CD4-positive, alpha-beta T cell treated with Interleukin-17A for 1 hour (primary cell): Measurements from ENCODE around the gene KLC1.

Experiments
- DNase-seq: peaks from one replicate; pipeline ENCODE4 v3.0.0-alpha.2; 2020

Gene KLC1

DNA sequence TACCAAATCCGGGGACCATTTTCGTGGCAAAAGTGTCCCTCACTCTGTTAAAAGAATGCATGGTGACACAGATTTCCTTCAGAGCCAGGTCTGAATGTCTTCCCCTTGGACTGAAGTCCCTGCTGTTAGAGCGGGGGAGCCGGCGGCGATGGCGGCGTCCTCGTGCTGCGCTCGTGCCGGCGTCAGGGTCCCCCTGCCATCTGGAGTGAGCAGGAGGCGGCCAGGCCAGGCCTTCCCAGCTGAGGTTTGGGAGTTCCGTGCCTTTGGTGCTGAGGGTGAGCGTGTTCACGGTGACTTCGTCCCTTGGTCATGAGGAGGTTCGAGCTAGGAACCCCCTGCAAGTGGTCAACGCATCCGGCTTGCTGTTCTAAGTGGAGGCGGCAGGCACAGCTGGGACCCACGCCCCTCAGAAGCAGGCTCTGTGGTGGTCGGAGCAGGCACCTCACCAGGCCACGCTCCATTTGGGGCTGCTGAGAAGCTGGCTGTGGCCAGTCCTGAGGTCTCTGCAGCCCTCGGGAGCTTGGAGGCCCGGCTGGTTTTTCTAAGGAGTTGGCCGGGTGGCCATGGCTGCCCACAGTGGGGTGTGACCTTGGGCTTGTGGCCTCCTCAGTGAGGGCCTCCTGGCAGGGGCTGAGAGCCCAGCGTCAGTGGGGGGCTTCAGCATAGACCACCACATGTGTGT lies 96.1 kb downstream of the KLC1 start:
- DNase-seq: no peak

GRCh38 chr14:103725739-103726395 lies 96.9 kb downstream of the KLC1 start:
- no peak for DNase-seq

DNA sequence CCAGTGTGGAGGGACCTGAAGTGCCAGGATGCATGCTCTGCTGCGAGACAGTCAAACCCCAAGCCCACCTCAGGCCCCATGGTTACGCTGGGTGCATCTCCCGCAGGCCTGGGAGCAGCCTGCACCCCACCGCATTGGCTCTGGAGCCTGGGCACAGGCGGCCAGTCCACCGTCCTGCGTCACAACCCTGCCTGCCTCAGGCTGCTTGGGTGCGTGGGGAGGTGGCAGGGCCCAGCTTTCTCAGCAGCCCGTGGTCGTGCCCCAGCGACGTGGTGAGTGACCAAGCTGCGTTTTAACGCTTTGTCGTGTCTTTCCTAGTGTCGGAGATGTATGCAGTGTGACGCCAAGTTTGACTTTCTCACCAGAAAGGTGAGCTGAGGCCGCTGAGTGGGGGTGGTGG lies 97.5 kb downstream of the KLC1 start:
- no peak for DNase-seq

DNA sequence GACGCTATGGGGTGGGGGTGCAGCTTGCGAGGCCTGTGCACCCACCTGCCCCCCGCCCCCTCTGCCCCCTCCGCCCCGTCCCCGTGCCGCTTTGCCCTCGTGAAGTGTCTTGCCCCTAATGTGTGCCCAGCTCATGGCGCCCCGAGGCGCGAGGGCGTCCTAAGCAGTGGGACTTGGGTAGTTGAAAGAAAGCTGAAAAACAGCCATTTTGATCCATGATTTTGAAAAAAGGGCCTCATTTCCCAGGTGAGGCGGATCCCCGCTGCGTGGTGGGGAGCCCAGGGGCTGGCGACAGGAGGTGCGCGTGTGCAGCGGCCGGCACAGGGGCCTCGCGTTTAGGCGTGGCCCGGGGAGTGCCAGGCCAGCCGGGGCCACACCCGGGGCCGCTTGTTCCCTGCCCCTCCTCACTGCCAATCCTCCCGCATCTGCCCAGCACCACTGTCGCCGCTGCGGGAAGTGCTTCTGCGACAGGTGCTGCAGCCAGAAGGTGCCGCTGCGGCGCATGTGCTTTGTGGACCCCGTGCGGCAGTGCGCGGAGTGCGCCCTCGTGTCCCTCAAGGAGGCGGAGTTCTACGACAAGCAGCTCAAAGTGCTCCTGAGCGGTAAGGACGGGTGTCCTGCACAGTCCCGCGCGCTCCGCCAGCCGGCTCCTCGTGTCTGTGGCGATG lies 98.4 kb downstream of the KLC1 start:
- no peak for DNase-seq

- no peak for DNase-seq
Measured at GRCh38 chr14:103728141-103728540, 99.1 kb downstream of the KLC1 start.

- DNase-seq: no peak
Measured at GRCh38 chr14:103728721-103729120, 99.7 kb downstream of the KLC1 start.

GRCh38 chr14:103729496-103730448 lies 100.8 kb downstream of the KLC1 start:
- DNase-seq: no peak

DNA sequence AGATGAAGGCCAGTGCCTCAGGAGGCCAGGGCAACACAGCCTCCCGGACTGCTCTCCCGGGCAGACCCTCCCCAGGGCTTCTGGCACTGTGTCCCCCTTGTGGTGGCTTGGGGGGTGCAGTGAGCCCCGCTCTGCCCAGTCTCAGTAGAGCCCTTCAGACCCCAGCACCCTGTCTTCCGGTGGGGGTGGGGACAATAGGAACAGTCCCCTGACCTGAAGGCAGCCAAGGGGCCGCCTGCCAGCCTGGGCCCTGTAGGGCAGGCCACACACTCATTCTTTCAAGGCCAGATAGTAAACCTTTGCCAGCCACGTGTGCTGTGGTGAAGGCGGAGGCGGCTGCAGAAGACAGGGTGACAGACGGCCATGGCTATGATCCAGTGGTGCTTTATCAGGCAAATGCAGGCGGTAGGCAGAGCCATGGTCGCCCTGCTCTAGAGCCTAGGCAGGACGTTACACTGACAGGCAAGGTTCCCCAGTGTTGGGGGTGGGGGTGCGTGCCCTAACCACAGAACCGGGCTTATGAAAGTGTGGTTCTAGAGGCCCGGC lies 101.6 kb downstream of the KLC1 start:
- no peak for DNase-seq

DNA sequence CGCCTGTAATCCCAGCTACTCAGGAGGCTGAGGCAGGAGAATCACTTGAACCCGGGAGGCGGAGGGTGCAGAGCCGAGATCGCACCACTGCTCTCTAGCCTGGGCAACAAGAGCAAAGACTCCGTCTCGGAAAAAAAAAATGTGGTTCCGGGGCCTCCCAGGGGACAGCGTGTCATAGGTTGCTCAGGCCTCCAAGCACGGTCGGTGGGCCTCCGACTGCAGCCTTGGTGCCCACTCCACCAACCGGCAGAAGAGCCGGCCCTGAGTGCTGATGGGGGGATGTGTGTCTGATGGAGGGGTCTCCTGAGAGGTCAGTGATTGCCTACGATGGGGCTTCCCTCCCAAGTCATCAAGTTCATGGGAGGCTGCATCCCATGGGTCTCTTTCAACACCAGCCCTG lies 102.5 kb downstream of the KLC1 start:
- DNase-seq: no peak

DNA sequence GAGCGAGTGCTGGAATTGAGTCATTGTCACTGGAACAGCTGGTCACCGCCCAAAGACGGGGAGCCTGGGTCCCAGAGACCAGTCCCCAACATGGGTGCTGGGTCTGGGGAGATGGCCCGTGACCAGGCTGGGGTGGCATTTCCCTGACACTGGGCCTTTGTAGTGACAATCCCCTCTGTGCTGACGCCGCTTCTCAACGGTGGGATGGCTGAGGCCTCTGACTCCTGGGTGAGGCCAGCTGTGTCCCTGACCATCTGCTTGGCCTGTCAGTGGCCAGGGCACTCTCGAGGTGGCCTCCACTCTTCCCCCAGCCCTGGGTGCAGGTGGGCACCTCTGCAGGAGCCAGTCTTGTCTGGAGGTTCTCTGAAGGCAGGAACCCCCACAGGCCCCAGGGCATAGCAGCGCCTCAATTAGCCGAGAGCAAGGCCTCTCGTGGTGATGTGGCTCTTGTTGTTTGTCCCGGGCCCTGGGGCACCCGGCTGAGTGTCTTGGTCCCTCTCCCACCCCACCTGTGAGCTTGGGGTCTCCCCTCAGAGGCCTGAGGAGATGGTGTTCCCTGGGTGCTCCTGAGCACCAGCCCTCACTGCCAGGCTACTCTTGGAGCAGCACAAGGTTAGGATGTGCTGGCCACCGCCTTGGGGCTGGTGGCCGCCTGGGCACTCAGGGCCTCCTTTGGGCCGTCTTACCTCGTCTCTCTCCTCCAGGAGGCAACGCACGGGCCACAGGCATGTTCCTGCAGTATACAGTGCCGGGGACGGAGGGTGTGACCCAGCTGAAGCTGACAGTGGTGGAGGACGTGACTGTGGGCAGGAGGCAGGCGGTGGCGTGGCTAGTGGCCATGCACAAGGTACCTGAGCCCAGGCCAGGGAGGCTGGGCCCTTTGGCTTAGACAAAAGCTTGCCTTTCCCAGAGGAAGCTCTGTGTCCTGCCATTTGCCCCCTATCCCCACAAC lies 103.2 kb downstream of the KLC1 start:
- no peak for DNase-seq

GRCh38 chr14:103732868-103733620 lies 104.0 kb downstream of the KLC1 start:
- no peak for DNase-seq

- no peak for DNase-seq
Measured at GRCh38 chr14:103733651-103734050, 104.6 kb downstream of the KLC1 start.

- no peak for DNase-seq
Measured at GRCh38 chr14:103734081-103734888, 105.3 kb downstream of the KLC1 start.

GRCh38 chr14:103735022-103735421 lies 106.0 kb downstream of the KLC1 start:
- no peak for DNase-seq

DNA sequence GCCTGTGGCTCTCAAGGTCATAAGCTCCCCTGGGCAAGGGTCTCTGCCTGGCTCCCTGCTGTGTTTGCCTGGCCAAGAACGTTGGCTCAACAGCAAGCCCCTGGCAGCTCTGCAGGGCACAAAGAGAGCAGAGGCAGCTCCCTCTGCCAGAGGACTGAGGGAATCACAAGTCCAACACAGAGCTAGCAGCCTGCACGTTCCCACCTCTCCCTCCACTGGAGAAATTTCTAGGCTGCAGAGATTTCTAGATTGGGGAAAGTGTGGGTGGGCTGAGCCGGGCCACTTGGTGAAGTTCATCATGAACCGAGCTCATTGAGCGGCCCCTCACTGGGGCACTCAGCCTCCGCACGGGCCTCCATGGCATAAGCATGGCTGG lies 106.4 kb downstream of the KLC1 start:
- no peak for DNase-seq

DNA sequence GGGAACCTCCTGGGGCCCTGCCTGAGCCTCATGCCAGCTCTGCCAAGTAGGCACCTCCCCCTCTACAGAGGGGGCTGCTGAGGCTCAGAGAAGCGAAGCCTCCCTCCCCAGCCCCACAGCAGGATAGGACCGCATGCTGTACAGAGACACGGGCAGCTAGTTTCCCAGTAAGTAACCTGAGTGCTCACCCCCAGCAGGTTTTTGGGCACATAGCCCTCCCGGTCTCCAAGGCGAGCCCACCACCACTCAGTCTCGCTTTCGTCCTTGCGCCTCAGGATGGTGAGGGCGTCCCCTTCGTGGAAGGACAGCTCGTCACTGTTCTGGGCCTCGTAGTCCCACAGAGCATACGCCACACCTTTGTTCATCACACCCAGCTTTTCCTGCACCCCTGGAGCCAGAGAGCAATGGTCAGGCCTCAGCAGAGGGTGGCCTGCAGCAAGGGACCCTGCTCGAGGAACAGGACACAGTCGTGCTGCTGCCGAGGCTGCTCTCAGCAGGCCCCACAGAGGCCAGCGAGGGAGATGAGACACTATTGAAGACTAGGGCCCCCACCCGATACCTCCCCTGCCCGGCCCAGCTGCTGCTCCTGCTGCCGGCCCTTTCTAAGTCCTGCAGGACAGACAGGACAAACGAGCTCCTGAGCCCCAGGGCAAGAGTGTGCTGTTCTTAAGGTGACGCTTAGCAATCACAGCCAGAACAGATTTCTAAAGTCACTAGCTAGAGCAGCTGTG lies 107.0 kb downstream of the KLC1 start:
- no peak for DNase-seq

DNA sequence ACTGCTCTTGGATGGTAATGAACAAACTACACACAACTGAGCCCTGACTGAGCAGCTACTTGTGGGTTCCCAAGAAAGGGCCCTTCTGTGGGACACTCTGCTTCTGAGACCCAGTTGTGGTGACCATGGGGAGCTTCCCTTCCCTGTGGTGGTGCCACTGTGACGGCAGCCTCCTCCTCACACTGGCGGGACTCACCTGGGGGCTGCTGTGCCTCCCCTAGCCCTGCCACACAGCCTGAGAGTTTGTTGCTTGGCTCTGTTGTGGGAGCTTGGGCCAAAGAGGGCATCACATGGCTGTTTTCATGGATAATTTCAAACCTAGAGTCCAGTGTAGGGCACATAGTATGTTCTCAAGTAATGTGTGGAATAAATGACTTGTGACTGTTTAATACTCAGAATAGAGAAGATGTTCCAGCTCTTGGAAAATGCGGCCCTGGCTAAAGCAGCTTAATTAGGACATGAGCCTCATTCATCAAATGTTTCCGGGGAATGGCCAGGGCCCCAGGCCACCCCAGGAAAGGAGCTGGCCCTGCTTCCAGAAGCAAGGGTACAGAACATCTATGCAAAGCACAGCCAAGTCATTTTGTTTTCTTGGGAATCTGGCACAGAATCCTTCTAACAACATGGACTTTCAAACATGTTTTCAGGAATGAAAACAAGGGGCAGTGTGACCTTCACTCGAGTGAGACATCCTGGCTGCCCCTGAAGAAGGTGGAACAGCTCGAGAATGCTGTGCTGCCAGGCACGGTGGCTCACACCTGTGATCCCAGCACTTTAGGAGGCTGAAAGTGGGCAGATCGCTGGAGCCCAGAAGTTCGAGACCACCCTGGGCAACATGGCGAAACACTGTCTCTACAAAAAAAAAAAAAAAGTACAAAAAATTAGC lies 107.8 kb downstream of the KLC1 start:
- DNase-seq: no peak

- DNase-seq: no peak
Measured at GRCh38 chr14:103737432-103738045, 108.5 kb downstream of the KLC1 start.
